A549 (cell line): Measurements from ENCODE around the gene GRXCR2. TPM values are rescaled to one million over a fixed set of nuclear protein-coding genes. Genes with fewer than 3 reads are reported as not detected.
A peak's percentile ranks its signal among the peaks of the same experiment; 100 is the strongest.

Source experiments
- ATAC-seq, 2 experiments: fragments of 200-7000 bp in 1 of 2; fragments of >200 bp in 1 of 2; cut with Nextera tagmentation in 1 of 2; cut with Tn5 transposase in 1 of 2; 3 replicates each; pipeline versions ENCODE4 v1.8.0 to v1.9.1; 2018 to 2020; ENCODE audit warnings: mild to moderate bottlenecking in 1 of 2, moderate library complexity in 1 of 2
- CTCF ChIA-PET: fragments of 300-600 bp; sonication (Branson Sonifier 250); formaldehyde crosslinking; extraction: SDS; loops from one replicate; lab custom pipeline; 2021; ENCODE audit warnings: antibody characterized with exemption, inconsistent platforms; lab: Yijun Ruan, JAX
- POLR2A ChIA-PET: fragments of 350-600 bp; formaldehyde crosslinking; extraction: SDS; loops from one replicate; lab custom pipeline; 2021; ENCODE audit warnings: antibody characterized with exemption, inconsistent platforms; lab: Yijun Ruan, JAX
- DNase-seq, 2 experiments: peaks; one replicate each; pipeline versions ENCODE4 v3.0.0 to v3.0.0-alpha.2; 2011 to 2016; ENCODE audit warnings: low read depth in 1 of 2, low spot score in 1 of 2
- FAIRE-seq: peaks from 2 replicates; lab custom pipeline; 2011; peaks lifted over from hg19 to GRCh38; lab: Jason Lieb, UNC
- H3K27ac ChIP-seq, 2 experiments: fragments of >200 bp; sonication (Bioruptor Twin); formaldehyde crosslinking; 3 replicates each; pipeline ENCODE4 v1.5.1; 2016 to 2017
- H3K4me1 ChIP-seq: fragments of >200 bp; sonication (Bioruptor Twin); formaldehyde crosslinking; 3 replicates; pipeline ENCODE4 v1.6.1; 2016
- H3K4me2 ChIP-seq: fragments of >200 bp; sonication (Bioruptor Twin); formaldehyde crosslinking; 3 replicates; pipeline ENCODE4 v1.6.1; 2016
- H3K4me3 ChIP-seq: fragments of >200 bp; sonication (Bioruptor Twin); formaldehyde crosslinking; 3 replicates; pipeline ENCODE4 v1.5.1; 2016
- H3K9me3 ChIP-seq: fragments of >200 bp; sonication (Bioruptor Twin); formaldehyde crosslinking; 3 replicates; pipeline ENCODE4 v1.6.1; 2016
- ATOH8 ChIP-seq: fragments of 250-450 bp; sonication (Bioruptor Pico); IDR thresholded peaks from 2 replicates; pipeline ENCODE4 v1.5.0; 2020; ENCODE audit warnings: low read depth, mild to moderate bottlenecking, moderate library complexity
- BHLHE40 ChIP-seq: IDR thresholded peaks from 2 replicates; pipeline ENCODE4 v1.6.1; 2012; ENCODE audit warnings: low read depth, low read length, inconsistent platforms
- CTCF ChIP-seq: fragments of >200 bp; sonication (Bioruptor Twin); formaldehyde crosslinking; IDR thresholded peaks from 3 replicates; pipeline ENCODE4 v1.5.1; 2016
- E2F6 ChIP-seq: IDR thresholded peaks from 2 replicates; pipeline ENCODE4 v1.6.1; 2012; ENCODE audit warnings: low read depth, borderline replicate concordance
- EHF ChIP-seq: fragments of 250-450 bp; sonication (Bioruptor Pico); IDR thresholded peaks from 2 replicates; pipeline ENCODE4 v1.5.0; 2020; ENCODE audit warnings: mild to moderate bottlenecking
- GATA3 ChIP-seq: IDR thresholded peaks from 2 replicates; pipeline ENCODE4 v1.6.1; 2012; ENCODE audit warnings: borderline replicate concordance
- HDAC2 ChIP-seq: fragments of 200-600 bp; sonication (generic); IDR thresholded peaks from 2 replicates; pipeline ENCODE4 v1.6.1; 2016
- HES2 ChIP-seq: fragments of >200 bp; sonication (Bioruptor Twin); formaldehyde crosslinking; IDR thresholded peaks from 2 replicates; pipeline ENCODE4 v1.6.1; 2016
- HMGXB4 ChIP-seq: fragments of 250-450 bp; sonication (Bioruptor Pico); IDR thresholded peaks from 2 replicates; pipeline ENCODE4 v1.5.0; 2021; ENCODE audit warnings: mild to moderate bottlenecking, moderate library complexity, borderline replicate concordance
- HOXB13 ChIP-seq: fragments of 250-450 bp; sonication (Bioruptor Pico); IDR thresholded peaks from 2 replicates; pipeline ENCODE4 v1.5.0; 2020; ENCODE audit warnings: low read depth, mild to moderate bottlenecking, moderate library complexity
- JUNB ChIP-seq: fragments of >200 bp; sonication (Bioruptor Twin); formaldehyde crosslinking; IDR thresholded peaks from 2 replicates; pipeline ENCODE4 v1.6.1; 2016
- KDM5A ChIP-seq: fragments of 200-600 bp; sonication (generic); IDR thresholded peaks from 2 replicates; pipeline ENCODE4 v1.6.1; 2016; ENCODE audit warnings: antibody characterized with exemption, mild to moderate bottlenecking
- MYC ChIP-seq: IDR thresholded peaks from 2 replicates; pipeline ENCODE4 v1.6.1; 2012; ENCODE audit warnings: mild to moderate bottlenecking, inconsistent platforms, low read length, improper control_type of control experiment, borderline replicate concordance
- NPAS2 ChIP-seq: fragments of 250-450 bp; sonication (Bioruptor Pico); IDR thresholded peaks from 2 replicates; pipeline ENCODE4 v1.8.0; 2022; ENCODE audit warnings: mild to moderate bottlenecking, moderate library complexity, borderline replicate concordance
- NR3C1 ChIP-seq: fragments of >200 bp; sonication (Bioruptor Twin); formaldehyde crosslinking; IDR thresholded peaks from 3 replicates; pipeline ENCODE4 v1.6.1; 2017
- PBX3 ChIP-seq: IDR thresholded peaks from 2 replicates; pipeline ENCODE4 v1.6.1; 2012
- POLR2A ChIP-seq: IDR thresholded peaks from 2 replicates; pipeline ENCODE4 v1.6.1; 2012; ENCODE audit warnings: mild to moderate bottlenecking, low read length
- RAD21 ChIP-seq, 2 experiments: fragments of >200 bp in 1 of 2; sonication (Bioruptor Twin) in 1 of 2; formaldehyde crosslinking in 1 of 2; IDR thresholded peaks in 1 of 2; conservative IDR thresholded peaks in 1 of 2; 2 replicates in 1 of 2; 3 replicates in 1 of 2; pipeline ENCODE4 v1.6.1; 2012 to 2018; ENCODE audit warnings: inconsistent platforms in 1 of 2
- RFX5 ChIP-seq: fragments of 450-650 bp; IDR thresholded peaks from 2 replicates; pipeline ENCODE4 v1.7.1; 2014; ENCODE audit warnings: antibody characterized with exemption, mild to moderate bottlenecking, moderate library complexity
- ZFP36 ChIP-seq: fragments of 450-650 bp; IDR thresholded peaks from 2 replicates; pipeline ENCODE4 v1.6.1; 2014; ENCODE audit warnings: borderline replicate concordance; ENCODE audit not compliant: partially characterized antibody
- WGBS: methylation state at CpG from one replicate; pipeline ENCODE4 v1.1.6; 2017; ENCODE audit errors: missing lambda C conversion rate; 5-methylcytosine and 5-hydroxymethylcytosine counted together
- polyA plus RNA-seq, 4 experiments: library from polyadenylated mRNA; depleted of rRNA in 3 of 4; stranded (reverse); fragments of >200 nt; fragmentation: RNase III in 1 of 4; extraction: RNeasy Plus Mini Kit Qiagen cat#74134 plus additional on column Dnase treatment in 1 of 4; gene quantifications; 2 replicates in 3 of 4; 3 replicates in 1 of 4; pipeline ENCODE4 v1.2.3, GENCODE V29; 2011 to 2017

Gene GRXCR2
- polyA plus RNA-seq, 2 of the 4 experiments (the other 2 are of a cell fraction) = 0.05 TPM; not detected in 1

- H3K4me1 ChIP-seq = peaks cover 19% of the 10 kb centered on the region
- peak overlapping the region; percentile 89 for H3K4me2 ChIP-seq
- POLR2A ChIA-PET = interaction anchor here (0.7 to 1.3 kb wide), 3 partner anchors 52 to 206 kb away, joined by 3 to 4 read pairs (median 3); no protein-coding TSS in a partner anchor
- peak in 1 of 2 experiments; percentile 2; a peak in 3 of 6 replicates for ATAC-seq
- TF ChIP-seq NR3C1 (no peak), E2F6 (no peak), HES2 (no peak), HMGXB4 (CRISPR knock-in tag) (no peak), RFX5 (no peak), ATOH8 (CRISPR knock-in tag) (no peak), ZFP36 (no peak), HOXB13 (CRISPR knock-in tag) (no peak), KDM5A (no peak), RAD21 (conservative IDR thresholded peaks at IDR 0.05 in 1 of 2, IDR thresholded peaks at IDR 0.05 in 1 of 2) (no peak), GATA3 (no peak), POLR2A (no peak), NPAS2 (CRISPR knock-in tag) (no peak), CTCF (no peak), PBX3 (no peak), BHLHE40 (no peak), JUNB (no peak), MYC (no peak), EHF (no peak), HDAC2 (no peak)
- TF ChIP-seq, all 56 proteins: peak for 0
- CTCF ChIA-PET = interaction anchor here (0.6 to 3.6 kb wide), 13 partner anchors 9 to 768 kb away, joined by 3 to 28 read pairs (median 4); no protein-coding TSS in a partner anchor
- DNase-seq = no peak
- Histone ChIP-seq H3K4me3 (peak overlapping the region; percentile 67), H3K27ac (peak overlapping the region; percentile 80 to 88), H3K9me3 (no peaks in the 10 kb centered on the region)
- no peak for FAIRE-seq
- 78% methylated on average over 18 of the region's 18 CpGs for WGBS
Observed at GRCh38 chr5:145835848-145836239, 37.0 kb downstream of the GRXCR2 start.
